Lower lobe of right lung (tissue), 2 donors: Measurements from ENCODE around the gene CLUH. TPM values are rescaled to one million over a fixed set of nuclear protein-coding genes. Genes with fewer than 3 reads are reported as not detected.

Experiments
- ATAC-seq, 2 donors: fragments of 200-7000 bp; cut with Tn5 transposase; one replicate each; pipeline ENCODE4 v1.9.1; 2020 to 2022; ENCODE audit warnings: mild to moderate bottlenecking in 2 of 2, moderate library complexity in 2 of 2
- DNase-seq: peaks from one replicate; pipeline ENCODE4 v3.0.0-alpha.2; 2020
- H3K27ac ChIP-seq: fragments of 200-600 bp; one replicate; pipeline ENCODE4 v1.8.0; 2022
- H3K27me3 ChIP-seq: fragments of 200-600 bp; one replicate; pipeline ENCODE4 v1.8.0; 2022; ENCODE audit warnings: low read depth
- H3K36me3 ChIP-seq: fragments of 200-600 bp; one replicate; pipeline ENCODE4 v1.8.0; 2022; ENCODE audit warnings: mild to moderate bottlenecking
- H3K4me1 ChIP-seq: fragments of 200-600 bp; one replicate; pipeline ENCODE4 v1.8.0; 2022
- H3K4me3 ChIP-seq: fragments of 200-600 bp; one replicate; pipeline ENCODE4 v1.8.0; 2022; ENCODE audit warnings: mild to moderate bottlenecking
- H3K9me3 ChIP-seq: fragments of 200-600 bp; one replicate; pipeline ENCODE4 v1.8.0; 2022
- CTCF ChIP-seq: fragments of 200-600 bp; IDR thresholded peaks from one replicate; pipeline ENCODE4 v1.8.0; 2022; ENCODE audit warnings: antibody characterized with exemption, mild to moderate bottlenecking
- intact Hi-C: fragments of 100-400 bp; cut with DNase I; formaldehyde crosslinking; loops from one replicate; pipeline ENCODE4 v1.11.0; 2022
- total RNA-seq: library from RNA; stranded (reverse); fragmentation: NEBNext Ultra II Directional; extraction: Animal tissue kit (Norgen Biotek cat#: 25700); gene quantifications from one replicate; pipeline ENCODE4 v1.2.1, GENCODE V29; 2021
- donor health status: DM: no; HTN: yes; CAD: no; lungs with severe emphysema.

The CLUH gene
- total RNA-seq, 1 donor from 2014 or later, result 48.8 TPM

- H3K4me1 ChIP-seq, result peaks cover 11% of the 10 kb centered on the region
- ATAC-seq (no peak), DNase-seq (no peak)
- H3K27me3 ChIP-seq, result no peaks in the 10 kb centered on the region
- H3K27ac ChIP-seq, result no peak overlapping the region
- intact Hi-C loops, result no loop called here
- H3K4me3 ChIP-seq, result no peak overlapping the region
- H3K9me3 ChIP-seq, result no peaks in the 10 kb centered on the region
- peaks cover 86% of the 10 kb centered on the region for H3K36me3 ChIP-seq
- TF ChIP-seq CTCF, result no peak
Observed at GRCh38 chr17:2693561-2694380, 17.8 kb downstream of the CLUH start.

- ATAC-seq (no peak), DNase-seq (no peak)
- Histone ChIP-seq H3K4me1 (peaks cover 19% of the 10 kb centered on the region), H3K9me3 (no peaks in the 10 kb centered on the region), H3K4me3 (no peak overlapping the region), H3K27me3 (no peaks in the 10 kb centered on the region), H3K27ac (no peak overlapping the region), H3K36me3 (peaks cover 76% of the 10 kb centered on the region)
- no peak for TF ChIP-seq CTCF
- intact Hi-C loops, result no loop called here
Observed at GRCh38 chr17:2692781-2693135, 18.8 kb downstream of the CLUH start.

GRCh38 chr17:2691965-2692780, 19.4 kb downstream of the CLUH start:
- H3K4me3 ChIP-seq, result no peak overlapping the region
- intact Hi-C loops, result no loop called here
- no peak for DNase-seq

GRCh38 chr17:2691069-2691871, 20.3 kb downstream of the CLUH start:
- Histone ChIP-seq H3K27me3 (no peaks in the 10 kb centered on the region), H3K36me3 (peaks cover 61% of the 10 kb centered on the region), H3K4me1 (peaks cover 33% of the 10 kb centered on the region), H3K4me3 (no peak overlapping the region), H3K9me3 (no peaks in the 10 kb centered on the region), H3K27ac (no peak overlapping the region)
- intact Hi-C loops, result no loop called here
- no peak for TF ChIP-seq CTCF
- DNase-seq (no peak), ATAC-seq (no peak)

More at GRCh38 chr17:2691965-2692780, 19.4 kb downstream of the CLUH start:
- no peak for ATAC-seq
- H3K4me1 ChIP-seq, result peaks cover 25% of the 10 kb centered on the region
- TF ChIP-seq CTCF, result no peak
- H3K27me3 ChIP-seq, result no peaks in the 10 kb centered on the region
- H3K9me3 ChIP-seq, result no peaks in the 10 kb centered on the region
- no peak overlapping the region for H3K27ac ChIP-seq
- H3K36me3 ChIP-seq, result peaks cover 70% of the 10 kb centered on the region
